HepG2 (cell line): Measurements from ENCODE around the gene STIMATE. TPM values are rescaled to one million over a fixed set of nuclear protein-coding genes. Genes with fewer than 3 reads are reported as not detected.

Experiments used
- ARNT2 ChIP-seq: sonication (generic); formaldehyde crosslinking; IDR thresholded peaks from 2 replicates; pipeline ENCODE4 v1.8.0; 2022; ENCODE audit warnings: mild to moderate bottlenecking, low read depth, missing genetic modification reagents, moderate library complexity
- KDM2A ChIP-seq: sonication (generic); formaldehyde crosslinking; IDR thresholded peaks from 2 replicates; pipeline ENCODE4 v1.4.0; 2020; ENCODE audit warnings: low read depth, missing genetic modification reagents, borderline replicate concordance
- TOPORS ChIP-seq: sonication (generic); formaldehyde crosslinking; IDR thresholded peaks from 2 replicates; pipeline ENCODE4 v1.8.0; 2023; ENCODE audit warnings: mild to moderate bottlenecking, missing genetic modification reagents
- ZBTB7A ChIP-seq: sonication (generic); formaldehyde crosslinking; IDR thresholded peaks from 2 replicates; pipeline ENCODE4 v1.8.0; 2022; ENCODE audit warnings: mild to moderate bottlenecking, missing genetic modification reagents
- polyA plus RNA-seq, 8 experiments: library from polyadenylated mRNA; depleted of rRNA in 3 of 8; stranded (reverse) in 7 of 8; unstranded in 1 of 8; fragments of >200 nt; fragmentation: Illumina TruSeq in 4 of 8; extraction: Trizol in 4 of 8; gene quantifications; 2 replicates each; pipeline versions ENCODE4 v1.2.1 to v1.2.3, GENCODE V29; 2011 to 2016; ENCODE audit warnings: low read depth in 4 of 8, missing spikeins in 1 of 8, mixed read lengths in 1 of 8; ENCODE audit not compliant: insufficient read depth in 1 of 8
- total RNA-seq, 5 experiments: library from RNA; depleted of rRNA; stranded (reverse); fragments of >200 nt; fragmentation: Illumina TruSeq; extraction: Trizol; gene quantifications; 2 replicates each; pipeline ENCODE4 v1.2.3, GENCODE V29; 2016; ENCODE audit warnings: low read depth in 1 of 5
- TF ChIP-seq, protein P1 (sequence below): sonication (generic); formaldehyde crosslinking; conservative IDR thresholded peaks from 2 replicates; pipeline ENCODE4 v1.5.0; 2020; ENCODE audit warnings: missing genetic modification reagents
- TF ChIP-seq, protein P2 (sequence below): sonication (generic); formaldehyde crosslinking; IDR thresholded peaks from 2 replicates; pipeline ENCODE4 v1.4.0; 2020; ENCODE audit warnings: missing genetic modification reagents
- TF ChIP-seq, protein P3 (sequence below): sonication (generic); formaldehyde crosslinking; IDR thresholded peaks from 2 replicates; pipeline ENCODE4 v1.4.0; 2020; ENCODE audit warnings: missing genetic modification reagents, mild to moderate bottlenecking, borderline replicate concordance
- TF ChIP-seq, protein P4 (sequence below): sonication (generic); formaldehyde crosslinking; IDR thresholded peaks from 2 replicates; pipeline ENCODE4; 2020; ENCODE audit warnings: missing genetic modification reagents, mild to moderate bottlenecking, borderline replicate concordance
- TF ChIP-seq, protein P5 (sequence below): IDR thresholded peaks from 2 replicates; pipeline ENCODE4 v1.6.1; 2016; ENCODE audit warnings: low read depth, borderline replicate concordance

The STIMATE gene
- total and polyA plus RNA-seq, 2 of the 13 experiments (the other 11 are each of a cell fraction or from before 2014, with no cell fraction given): 5.7 to 11.7 TPM

DNA sequence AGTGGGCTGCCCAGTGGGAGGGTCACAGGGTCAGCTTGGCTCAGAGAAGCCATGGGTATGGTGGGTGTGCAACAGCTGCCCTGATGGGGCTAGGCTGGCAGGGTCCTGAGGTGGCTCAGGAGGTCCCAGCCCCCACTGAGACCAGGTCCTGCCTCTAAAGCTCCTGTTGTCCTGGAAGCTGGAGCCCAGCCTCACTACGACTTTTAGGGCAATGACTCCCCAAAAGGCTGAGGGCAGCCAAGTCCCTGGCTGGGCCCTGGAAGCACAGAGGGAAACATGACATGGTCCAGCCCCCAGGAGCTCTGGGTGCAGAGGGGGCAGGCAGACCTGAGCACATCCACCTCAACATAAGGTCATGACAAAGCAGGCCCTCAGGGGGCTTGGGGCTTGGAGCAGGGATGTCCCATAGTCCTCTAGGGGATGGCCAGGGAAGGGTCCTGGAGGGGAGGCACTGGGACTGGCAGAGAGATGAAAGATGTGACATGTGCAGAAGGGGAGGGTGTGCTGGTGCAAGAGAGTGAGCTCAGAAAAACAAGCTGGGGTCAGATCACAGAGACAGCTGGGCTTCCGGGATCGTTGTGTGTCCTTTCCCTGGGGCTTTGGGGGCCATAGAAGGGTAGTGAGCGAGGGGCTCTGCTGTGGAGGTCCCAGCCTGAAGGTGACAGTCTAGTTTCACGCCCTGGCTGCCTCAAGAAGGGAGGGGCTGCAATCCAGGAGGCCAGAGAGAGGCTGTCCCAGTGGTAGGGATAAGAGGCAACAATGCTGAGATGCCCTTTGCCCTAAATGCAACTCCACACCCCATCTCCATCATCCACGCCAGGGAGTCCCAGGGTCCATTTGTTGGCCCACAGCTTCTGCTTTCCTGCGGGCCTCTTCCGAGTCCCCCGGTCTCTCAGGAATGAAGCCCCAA, 103.4 kb downstream of the STIMATE start (continued):
- TF ChIP-seq TOPORS (CRISPR knock-in tag): no peak
- TF ChIP-seq, protein P1, sequence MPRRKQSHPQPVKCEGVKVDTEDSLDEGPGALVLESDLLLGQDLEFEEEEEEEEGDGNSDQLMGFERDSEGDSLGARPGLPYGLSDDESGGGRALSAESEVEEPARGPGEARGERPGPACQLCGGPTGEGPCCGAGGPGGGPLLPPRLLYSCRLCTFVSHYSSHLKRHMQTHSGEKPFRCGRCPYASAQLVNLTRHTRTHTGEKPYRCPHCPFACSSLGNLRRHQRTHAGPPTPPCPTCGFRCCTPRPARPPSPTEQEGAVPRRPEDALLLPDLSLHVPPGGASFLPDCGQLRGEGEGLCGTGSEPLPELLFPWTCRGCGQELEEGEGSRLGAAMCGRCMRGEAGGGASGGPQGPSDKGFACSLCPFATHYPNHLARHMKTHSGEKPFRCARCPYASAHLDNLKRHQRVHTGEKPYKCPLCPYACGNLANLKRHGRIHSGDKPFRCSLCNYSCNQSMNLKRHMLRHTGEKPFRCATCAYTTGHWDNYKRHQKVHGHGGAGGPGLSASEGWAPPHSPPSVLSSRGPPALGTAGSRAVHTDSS (CRISPR knock-in tag): no peak
- 0 out of 2 replicates have a peak, but pooled peaks have one; percentile 1 for TF ChIP-seq KDM2A
- TF ChIP-seq ARNT2: 0 out of 2 replicates have a peak, but pooled peaks have one; percentile 30
- TF ChIP-seq, protein P2, sequence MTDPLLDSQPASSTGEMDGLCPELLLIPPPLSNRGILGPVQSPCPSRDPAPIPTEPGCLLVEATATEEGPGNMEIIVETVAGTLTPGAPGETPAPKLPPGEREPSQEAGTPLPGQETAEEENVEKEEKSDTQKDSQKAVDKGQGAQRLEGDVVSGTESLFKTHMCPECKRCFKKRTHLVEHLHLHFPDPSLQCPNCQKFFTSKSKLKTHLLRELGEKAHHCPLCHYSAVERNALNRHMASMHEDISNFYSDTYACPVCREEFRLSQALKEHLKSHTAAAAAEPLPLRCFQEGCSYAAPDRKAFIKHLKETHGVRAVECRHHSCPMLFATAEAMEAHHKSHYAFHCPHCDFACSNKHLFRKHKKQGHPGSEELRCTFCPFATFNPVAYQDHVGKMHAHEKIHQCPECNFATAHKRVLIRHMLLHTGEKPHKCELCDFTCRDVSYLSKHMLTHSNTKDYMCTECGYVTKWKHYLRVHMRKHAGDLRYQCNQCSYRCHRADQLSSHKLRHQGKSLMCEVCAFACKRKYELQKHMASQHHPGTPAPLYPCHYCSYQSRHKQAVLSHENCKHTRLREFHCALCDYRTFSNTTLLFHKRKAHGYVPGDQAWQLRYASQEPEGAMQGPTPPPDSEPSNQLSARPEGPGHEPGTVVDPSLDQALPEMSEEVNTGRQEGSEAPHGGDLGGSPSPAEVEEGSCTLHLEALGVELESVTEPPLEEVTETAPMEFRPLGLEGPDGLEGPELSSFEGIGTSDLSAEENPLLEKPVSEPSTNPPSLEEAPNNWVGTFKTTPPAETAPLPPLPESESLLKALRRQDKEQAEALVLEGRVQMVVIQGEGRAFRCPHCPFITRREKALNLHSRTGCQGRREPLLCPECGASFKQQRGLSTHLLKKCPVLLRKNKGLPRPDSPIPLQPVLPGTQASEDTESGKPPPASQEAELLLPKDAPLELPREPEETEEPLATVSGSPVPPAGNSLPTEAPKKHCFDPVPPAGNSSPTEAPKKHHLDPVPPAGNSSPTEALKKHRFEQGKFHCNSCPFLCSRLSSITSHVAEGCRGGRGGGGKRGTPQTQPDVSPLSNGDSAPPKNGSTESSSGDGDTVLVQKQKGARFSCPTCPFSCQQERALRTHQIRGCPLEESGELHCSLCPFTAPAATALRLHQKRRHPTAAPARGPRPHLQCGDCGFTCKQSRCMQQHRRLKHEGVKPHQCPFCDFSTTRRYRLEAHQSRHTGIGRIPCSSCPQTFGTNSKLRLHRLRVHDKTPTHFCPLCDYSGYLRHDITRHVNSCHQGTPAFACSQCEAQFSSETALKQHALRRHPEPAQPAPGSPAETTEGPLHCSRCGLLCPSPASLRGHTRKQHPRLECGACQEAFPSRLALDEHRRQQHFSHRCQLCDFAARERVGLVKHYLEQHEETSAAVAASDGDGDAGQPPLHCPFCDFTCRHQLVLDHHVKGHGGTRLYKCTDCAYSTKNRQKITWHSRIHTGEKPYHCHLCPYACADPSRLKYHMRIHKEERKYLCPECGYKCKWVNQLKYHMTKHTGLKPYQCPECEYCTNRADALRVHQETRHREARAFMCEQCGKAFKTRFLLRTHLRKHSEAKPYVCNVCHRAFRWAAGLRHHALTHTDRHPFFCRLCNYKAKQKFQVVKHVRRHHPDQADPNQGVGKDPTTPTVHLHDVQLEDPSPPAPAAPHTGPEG (CRISPR knock-in tag): no peak
- TF ChIP-seq, protein P3, sequence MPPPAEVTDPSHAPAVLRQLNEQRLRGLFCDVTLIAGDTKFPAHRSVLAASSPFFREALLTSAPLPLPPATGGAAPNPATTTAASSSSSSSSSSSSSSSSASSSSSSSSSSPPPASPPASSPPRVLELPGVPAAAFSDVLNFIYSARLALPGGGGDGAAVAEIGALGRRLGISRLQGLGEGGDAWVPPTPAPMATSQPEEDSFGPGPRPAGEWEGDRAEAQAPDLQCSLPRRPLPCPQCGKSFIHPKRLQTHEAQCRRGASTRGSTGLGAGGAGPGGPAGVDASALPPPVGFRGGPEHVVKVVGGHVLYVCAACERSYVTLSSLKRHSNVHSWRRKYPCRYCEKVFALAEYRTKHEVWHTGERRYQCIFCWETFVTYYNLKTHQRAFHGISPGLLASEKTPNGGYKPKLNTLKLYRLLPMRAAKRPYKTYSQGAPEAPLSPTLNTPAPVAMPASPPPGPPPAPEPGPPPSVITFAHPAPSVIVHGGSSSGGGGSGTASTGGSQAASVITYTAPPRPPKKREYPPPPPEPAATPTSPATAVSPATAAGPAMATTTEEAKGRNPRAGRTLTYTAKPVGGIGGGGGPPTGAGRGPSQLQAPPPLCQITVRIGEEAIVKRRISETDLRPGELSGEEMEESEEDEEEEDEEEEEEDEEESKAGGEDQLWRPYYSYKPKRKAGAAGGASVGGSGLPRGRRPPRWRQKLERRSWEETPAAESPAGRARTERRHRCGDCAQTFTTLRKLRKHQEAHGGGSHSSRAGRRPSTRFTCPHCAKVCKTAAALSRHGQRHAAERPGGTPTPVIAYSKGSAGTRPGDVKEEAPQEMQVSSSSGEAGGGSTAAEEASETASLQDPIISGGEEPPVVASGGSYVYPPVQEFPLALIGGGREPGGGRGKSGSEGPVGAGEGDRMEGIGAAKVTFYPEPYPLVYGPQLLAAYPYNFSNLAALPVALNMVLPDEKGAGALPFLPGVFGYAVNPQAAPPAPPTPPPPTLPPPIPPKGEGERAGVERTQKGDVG: no peak
- TF ChIP-seq, protein P4, sequence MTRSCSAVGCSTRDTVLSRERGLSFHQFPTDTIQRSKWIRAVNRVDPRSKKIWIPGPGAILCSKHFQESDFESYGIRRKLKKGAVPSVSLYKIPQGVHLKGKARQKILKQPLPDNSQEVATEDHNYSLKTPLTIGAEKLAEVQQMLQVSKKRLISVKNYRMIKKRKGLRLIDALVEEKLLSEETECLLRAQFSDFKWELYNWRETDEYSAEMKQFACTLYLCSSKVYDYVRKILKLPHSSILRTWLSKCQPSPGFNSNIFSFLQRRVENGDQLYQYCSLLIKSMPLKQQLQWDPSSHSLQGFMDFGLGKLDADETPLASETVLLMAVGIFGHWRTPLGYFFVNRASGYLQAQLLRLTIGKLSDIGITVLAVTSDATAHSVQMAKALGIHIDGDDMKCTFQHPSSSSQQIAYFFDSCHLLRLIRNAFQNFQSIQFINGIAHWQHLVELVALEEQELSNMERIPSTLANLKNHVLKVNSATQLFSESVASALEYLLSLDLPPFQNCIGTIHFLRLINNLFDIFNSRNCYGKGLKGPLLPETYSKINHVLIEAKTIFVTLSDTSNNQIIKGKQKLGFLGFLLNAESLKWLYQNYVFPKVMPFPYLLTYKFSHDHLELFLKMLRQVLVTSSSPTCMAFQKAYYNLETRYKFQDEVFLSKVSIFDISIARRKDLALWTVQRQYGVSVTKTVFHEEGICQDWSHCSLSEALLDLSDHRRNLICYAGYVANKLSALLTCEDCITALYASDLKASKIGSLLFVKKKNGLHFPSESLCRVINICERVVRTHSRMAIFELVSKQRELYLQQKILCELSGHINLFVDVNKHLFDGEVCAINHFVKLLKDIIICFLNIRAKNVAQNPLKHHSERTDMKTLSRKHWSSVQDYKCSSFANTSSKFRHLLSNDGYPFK (CRISPR knock-in tag): 0 out of 2 replicates have a peak, but pooled peaks have one; percentile 0
- TF ChIP-seq ZBTB7A (CRISPR knock-in tag): peak; percentile 77; the same call in 1 of the 2 replicates
- TF ChIP-seq, protein P5, sequence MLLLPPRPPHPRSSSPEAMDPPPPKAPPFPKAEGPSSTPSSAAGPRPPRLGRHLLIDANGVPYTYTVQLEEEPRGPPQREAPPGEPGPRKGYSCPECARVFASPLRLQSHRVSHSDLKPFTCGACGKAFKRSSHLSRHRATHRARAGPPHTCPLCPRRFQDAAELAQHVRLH (CRISPR knock-in tag): peak; percentile 21; the same call in 1 of the 2 replicates
